ENCODE measurements around the gene APEX2. TPM values are rescaled to one million over a fixed set of nuclear protein-coding genes. Genes with fewer than 3 reads are reported as not detected.

APEX2 gene
- total and polyA plus RNA-seq, 10 donors = 7.2 to 17.4 (median 13.7) TPM

DNA sequence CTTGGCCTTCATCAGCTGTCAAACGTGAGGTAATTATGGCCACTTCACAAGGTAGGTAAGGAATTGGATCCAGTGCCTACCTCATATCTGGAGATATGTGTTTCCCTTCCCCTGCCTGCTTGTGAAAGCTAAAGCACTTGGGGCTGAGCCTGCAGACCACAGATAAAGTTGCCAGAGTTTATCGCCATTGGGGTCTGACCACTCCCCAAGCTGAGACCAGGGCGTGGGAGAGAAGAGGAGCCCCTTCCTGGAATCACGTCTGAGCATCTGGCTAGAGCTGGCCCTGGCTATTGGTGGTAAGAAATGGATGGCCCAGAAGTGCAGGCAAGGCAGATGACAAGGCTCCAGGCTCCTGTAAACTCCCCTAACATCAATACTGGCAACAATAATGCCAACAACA is 27.9 kb downstream of the APEX2 start:
- Histone ChIP-seq H3K4me1 (no peaks in the 10 kb centered on the region), H3K27ac (no peak overlapping the region), H3K4me3 (no peak overlapping the region), H3K36me3 (no peaks in the 10 kb centered on the region), H3K27me3 (replicated peaks in 1 of 7) (no peaks in the 10 kb centered on the region), H3K9me3 (no peaks in the 10 kb centered on the region)
- intact Hi-C loops (cut with DNase I; ENCODE audit: low total_unique reads) = no loop called here
- TF ChIP-seq POLR2A (IDR thresholded peaks at IDR 0.05) = no peak
- TF ChIP-seq, protein P1, sequence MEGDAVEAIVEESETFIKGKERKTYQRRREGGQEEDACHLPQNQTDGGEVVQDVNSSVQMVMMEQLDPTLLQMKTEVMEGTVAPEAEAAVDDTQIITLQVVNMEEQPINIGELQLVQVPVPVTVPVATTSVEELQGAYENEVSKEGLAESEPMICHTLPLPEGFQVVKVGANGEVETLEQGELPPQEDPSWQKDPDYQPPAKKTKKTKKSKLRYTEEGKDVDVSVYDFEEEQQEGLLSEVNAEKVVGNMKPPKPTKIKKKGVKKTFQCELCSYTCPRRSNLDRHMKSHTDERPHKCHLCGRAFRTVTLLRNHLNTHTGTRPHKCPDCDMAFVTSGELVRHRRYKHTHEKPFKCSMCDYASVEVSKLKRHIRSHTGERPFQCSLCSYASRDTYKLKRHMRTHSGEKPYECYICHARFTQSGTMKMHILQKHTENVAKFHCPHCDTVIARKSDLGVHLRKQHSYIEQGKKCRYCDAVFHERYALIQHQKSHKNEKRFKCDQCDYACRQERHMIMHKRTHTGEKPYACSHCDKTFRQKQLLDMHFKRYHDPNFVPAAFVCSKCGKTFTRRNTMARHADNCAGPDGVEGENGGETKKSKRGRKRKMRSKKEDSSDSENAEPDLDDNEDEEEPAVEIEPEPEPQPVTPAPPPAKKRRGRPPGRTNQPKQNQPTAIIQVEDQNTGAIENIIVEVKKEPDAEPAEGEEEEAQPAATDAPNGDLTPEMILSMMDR (IDR thresholded peaks at IDR 0.05 in 8 of 11, conservative IDR thresholded peaks at IDR 0.05 in 3 of 11) = no peak
- TF ChIP-seq POLR2AphosphoS5 (IDR thresholded peaks at IDR 0.05) = no peak
- no peak for DNase-seq
- WGBS, 5 donors = 43 to 90% (median 71%) methylated on average over 2 to 4 of the region's 4 CpGs

DNA sequence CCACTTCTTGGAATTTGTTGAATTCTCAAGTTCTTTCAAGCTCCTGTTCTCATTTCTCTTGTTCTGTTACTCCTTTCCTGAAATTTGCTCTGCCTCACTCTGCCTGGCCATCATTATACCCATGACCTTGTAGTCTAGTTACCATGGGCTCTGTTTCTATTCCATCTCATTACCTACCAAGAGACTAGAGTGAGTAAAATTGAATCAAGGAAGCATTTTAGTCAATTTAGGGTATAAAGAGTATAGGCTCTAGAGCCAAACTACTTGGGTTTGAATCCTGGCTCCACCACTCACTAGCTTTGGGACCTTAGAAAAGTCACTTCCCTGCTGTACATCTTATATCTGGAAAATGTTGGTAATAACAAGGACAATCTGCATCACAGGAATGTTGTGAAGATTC is 28.4 kb downstream of the APEX2 start:
- TF ChIP-seq POLR2AphosphoS5 (IDR thresholded peaks at IDR 0.05) (no peak), POLR2A (IDR thresholded peaks at IDR 0.05) (no peak)
- TF ChIP-seq, protein P1 (IDR thresholded peaks at IDR 0.05 in 8 of 11, conservative IDR thresholded peaks at IDR 0.05 in 3 of 11) = no peak
- no peaks in the 10 kb centered on the region for H3K27me3 ChIP-seq (replicated peaks in 1 of 7)
- no peaks in the 10 kb centered on the region for H3K4me1 ChIP-seq
- no peaks in the 10 kb centered on the region for H3K36me3 ChIP-seq
- intact Hi-C loops (cut with DNase I; ENCODE audit: low total_unique reads) = no loop called here
- H3K27ac ChIP-seq = no peak overlapping the region
- no peaks in the 10 kb centered on the region for H3K9me3 ChIP-seq
- no peak for DNase-seq
- H3K4me3 ChIP-seq = no peak overlapping the region

DNA sequence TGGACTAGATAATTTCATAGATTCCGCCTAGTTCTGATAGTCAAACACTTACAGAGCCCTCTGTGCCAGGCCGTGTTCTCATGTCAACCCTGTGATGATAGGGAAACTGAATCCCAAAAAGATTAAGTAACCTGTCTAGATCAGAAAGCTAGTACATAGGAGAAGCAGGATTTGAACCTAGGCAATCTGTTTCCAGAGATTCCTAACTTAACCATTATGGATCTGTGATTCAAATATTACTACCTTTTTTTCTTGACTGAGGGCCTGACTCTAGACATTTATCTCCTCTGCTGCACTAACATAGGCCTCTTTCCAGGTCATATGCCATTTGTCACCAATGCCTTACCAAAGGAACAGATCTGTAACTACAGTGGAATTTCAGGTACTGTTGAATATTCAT is 29.1 kb downstream of the APEX2 start:
- H3K36me3 ChIP-seq = no peaks in the 10 kb centered on the region
- DNase-seq = no peak
- intact Hi-C loops (cut with DNase I; ENCODE audit: low total_unique reads) = no loop called here
- no peak overlapping the region for H3K27ac ChIP-seq
- TF ChIP-seq POLR2AphosphoS5 (IDR thresholded peaks at IDR 0.05) (no peak), POLR2A (IDR thresholded peaks at IDR 0.05) (no peak)
- TF ChIP-seq, protein P1 (IDR thresholded peaks at IDR 0.05 in 8 of 11, conservative IDR thresholded peaks at IDR 0.05 in 3 of 11) = no peak
- H3K4me1 ChIP-seq = no peaks in the 10 kb centered on the region
- no peaks in the 10 kb centered on the region for H3K9me3 ChIP-seq
- H3K27me3 ChIP-seq (replicated peaks in 1 of 7) = no peaks in the 10 kb centered on the region
- 59 to 92% (median 85%) methylated on average over 2 of the region's 2 CpGs for WGBS, 5 donors
- no peak overlapping the region for H3K4me3 ChIP-seq

DNA sequence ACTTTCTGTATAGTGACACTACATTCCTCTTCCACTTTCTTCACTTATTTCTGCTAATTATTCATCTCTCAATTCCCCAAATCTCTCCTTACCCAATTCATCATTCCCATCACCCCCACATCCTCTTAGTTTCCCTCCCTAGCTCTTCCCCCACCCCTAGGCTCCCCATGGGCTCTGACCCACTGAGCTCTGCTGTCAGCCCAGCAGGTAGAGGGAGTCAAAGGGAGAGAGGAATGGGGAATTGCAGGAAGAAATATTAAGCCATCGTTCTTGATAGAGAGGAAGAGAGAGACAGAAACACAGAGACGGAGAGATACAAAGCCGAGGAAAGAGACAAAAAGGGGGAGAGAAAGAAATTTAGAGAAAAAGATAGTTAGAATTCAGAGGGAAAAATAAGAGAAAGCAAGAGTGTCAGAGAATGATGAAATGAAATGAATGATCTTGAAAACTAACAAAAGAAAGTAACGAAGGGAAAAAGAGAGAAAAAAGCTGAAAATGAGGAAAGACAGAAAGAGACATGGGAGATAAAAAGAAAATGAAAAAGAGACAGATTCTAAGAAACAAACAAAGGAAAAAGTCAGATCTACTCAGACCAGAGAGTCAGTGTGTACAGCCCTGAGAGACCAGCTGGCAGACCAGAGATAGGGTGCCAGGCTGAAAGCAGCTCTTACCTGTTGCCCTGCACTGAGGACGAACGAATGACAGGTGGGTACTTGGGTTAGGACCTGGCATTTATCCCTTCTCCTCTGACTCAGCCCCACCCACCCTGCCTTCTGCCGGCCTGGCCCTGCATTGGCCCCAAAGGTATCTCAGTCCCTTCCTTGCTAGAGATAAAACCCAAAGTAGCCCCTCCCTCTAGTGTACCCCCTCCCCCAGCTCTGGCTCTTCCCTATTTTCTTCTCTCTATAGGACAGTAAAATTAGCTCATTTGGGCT is 30.4 kb downstream of the APEX2 start, which contains the start of gene ALAS2:
TSS of gene ALAS2 (minus strand) at position 707 of the 935 bp plus-strand sequence. CDS start 4,977 bp downstream, outside the sequence.
- no peak within 1 kb of the TSS for H3K27ac ChIP-seq
- intact Hi-C loops (cut with DNase I; ENCODE audit: low total_unique reads) = no loop called here
- WGBS, 5 donors = 67 to 91% (median 79%) methylated on average over 5 to 7 of the region's 7 CpGs
- DNase-seq = no peak
- no peaks in the 10 kb centered on the region for H3K27me3 ChIP-seq (replicated peaks in 1 of 7)
- H3K36me3 ChIP-seq = no peaks in the 10 kb centered on the region
- H3K9me3 ChIP-seq = no peaks in the 10 kb centered on the region
- no peaks in the 10 kb centered on the region for H3K4me1 ChIP-seq
- H3K4me3 ChIP-seq = no peak within 1 kb of the TSS
- TF ChIP-seq POLR2AphosphoS5 (IDR thresholded peaks at IDR 0.05) (no peak), POLR2A (IDR thresholded peaks at IDR 0.05) (no peak)
- TF ChIP-seq, protein P1 (IDR thresholded peaks at IDR 0.05 in 8 of 11, conservative IDR thresholded peaks at IDR 0.05 in 3 of 11) = no peak
